Measurements from ENCODE around the gene RSBN1.
"Not testable (repeated sequence)": the region's sequence is repeated elsewhere in the genome, so short reads cannot be mapped to it uniquely, and the experiment has no call there.

Gene RSBN1

DNA sequence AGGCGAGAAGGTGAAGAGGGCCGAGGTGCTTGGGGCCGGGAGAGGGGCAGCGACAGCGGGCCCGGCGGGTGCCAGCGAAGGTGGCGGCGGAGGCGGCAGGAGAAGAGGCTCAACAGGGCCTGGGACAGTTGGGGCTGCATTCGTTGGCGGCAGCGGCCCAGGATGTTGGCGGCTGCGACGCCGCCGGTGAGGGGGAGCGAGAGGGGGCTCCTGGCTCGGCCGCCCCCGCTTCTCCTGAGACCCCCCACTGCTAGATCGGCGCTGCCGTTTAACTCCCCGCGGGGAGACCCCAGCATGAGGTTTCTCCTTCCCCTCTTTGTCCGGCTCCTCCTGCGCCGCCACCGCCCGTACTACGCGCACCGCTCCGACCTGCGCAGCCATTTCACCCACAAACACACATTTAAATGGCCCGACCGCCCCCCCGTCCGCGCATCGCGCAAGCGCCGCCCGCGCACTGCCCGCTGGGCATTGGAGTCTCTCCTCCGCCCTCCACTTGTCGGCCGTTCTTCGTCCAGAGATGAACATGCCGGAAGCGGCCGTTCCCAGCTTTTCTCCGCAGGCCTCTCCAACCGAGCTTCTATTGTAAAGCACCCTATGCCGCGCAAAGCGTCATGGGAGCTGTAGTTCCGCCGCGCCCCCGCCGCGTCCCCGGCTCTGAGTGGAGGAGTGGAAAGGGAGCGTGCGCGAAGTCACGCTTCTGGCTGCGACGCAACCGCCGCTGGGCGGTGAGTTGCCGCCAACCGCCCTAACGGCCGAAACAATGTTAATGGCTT, at the start of gene RSBN1:
Gene RSBN1, minus strand, starts transcription at position 589 of the 773 bp plus-strand sequence. Its CDS starts 64 bp downstream, at position 525.
- peak; percentile 92 to 97 for DNase-seq (ENCODE audit: low read depth in 1 of 2, low spot score in 1 of 2)

GRCh38 chr1:113861641-113862040, 49.4 kb upstream of the RSBN1 start:
- DNase-seq (ENCODE audit: low read depth in 1 of 2, low spot score in 1 of 2) = no peak

DNA sequence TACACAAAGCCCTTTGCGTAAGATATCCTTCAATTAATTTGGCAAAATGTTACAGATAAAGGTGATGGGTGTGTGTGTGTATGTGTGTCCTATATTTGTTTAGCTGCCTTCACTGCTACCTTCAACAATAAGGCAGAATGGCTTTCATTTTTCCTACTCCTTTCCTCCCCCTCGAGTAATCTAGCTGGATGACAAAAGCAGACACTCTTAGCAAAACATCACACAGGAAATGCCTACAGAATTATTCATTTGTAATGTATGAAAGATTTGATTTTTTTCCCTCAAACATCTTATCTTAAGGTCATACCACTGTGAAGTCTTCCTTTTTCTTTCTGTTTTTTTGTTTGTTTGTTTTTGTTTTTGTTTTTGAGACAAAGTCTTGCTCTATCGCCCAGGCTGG, 48.6 kb upstream of the RSBN1 start:
- no peak for DNase-seq (ENCODE audit: low read depth in 1 of 2, low spot score in 1 of 2)

- DNase-seq (ENCODE audit: low read depth in 1 of 2, low spot score in 1 of 2) = no peak
These were observed 47.4 kb upstream of the RSBN1 start for GRCh38 chr1:113859478-113860175.

- DNase-seq (ENCODE audit: low read depth in 1 of 2, low spot score in 1 of 2) = no peak
These were observed 46.7 kb upstream of the RSBN1 start for GRCh38 chr1:113858982-113859381.

DNA sequence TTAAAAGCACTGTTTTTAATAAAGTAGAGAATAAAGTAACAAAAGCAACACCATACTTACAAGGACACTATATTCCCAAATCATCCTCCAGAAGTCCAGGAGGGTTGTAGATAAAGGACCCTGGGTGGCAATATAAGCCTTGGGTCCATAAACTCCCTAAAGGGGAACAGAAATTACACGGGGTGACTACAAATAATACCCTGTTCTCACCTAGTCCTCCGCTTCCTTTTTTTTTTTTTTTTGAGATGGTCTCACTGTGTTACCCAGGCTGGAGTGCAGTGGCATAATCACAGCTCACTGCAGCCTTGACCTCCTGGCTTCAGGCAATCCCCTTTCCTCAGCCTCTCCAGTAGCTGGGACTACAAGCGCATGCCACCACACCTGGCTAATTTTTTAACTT, 46.1 kb upstream of the RSBN1 start:
- no peak for DNase-seq (ENCODE audit: low read depth in 1 of 2, low spot score in 1 of 2)

- DNase-seq (ENCODE audit: low read depth in 1 of 2, low spot score in 1 of 2) = no peak
These were observed 45.5 kb upstream of the RSBN1 start for GRCh38 chr1:113857776-113858175.

- DNase-seq (ENCODE audit: low read depth in 1 of 2, low spot score in 1 of 2) = no peak
These were observed 44.1 kb upstream of the RSBN1 start for GRCh38 chr1:113856401-113856790.

- DNase-seq (ENCODE audit: low read depth in 1 of 2, low spot score in 1 of 2) = no peak
These were observed 43.5 kb upstream of the RSBN1 start for GRCh38 chr1:113855630-113856400.

GRCh38 chr1:113854234-113854633, 42.0 kb upstream of the RSBN1 start:
- DNase-seq (ENCODE audit: low read depth in 1 of 2, low spot score in 1 of 2) = no peak

DNA sequence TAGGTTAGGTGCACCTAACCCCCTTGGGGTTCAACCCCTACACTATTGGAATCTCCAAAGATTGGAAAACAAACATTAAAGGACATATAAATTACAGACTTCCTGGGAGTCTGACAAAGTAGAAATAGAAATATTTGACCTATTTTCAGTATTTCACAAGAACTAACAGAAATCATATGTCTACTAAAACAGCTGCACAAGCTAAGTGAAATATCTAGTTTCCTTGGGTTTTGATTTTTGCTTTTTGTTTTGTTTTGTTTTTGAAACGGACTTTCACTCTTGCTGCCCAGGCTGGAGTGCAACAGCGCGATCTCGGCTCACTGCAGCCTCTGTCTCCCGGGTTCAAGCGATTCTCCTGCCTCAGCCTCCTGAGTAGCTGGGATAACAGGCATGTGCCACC, 40.4 kb upstream of the RSBN1 start:
- not testable (repeated sequence) for DNase-seq (ENCODE audit: low read depth in 1 of 2, low spot score in 1 of 2)

GRCh38 chr1:113850127-113850796, 38.0 kb upstream of the RSBN1 start:
- no peak for DNase-seq (ENCODE audit: low read depth in 1 of 2, low spot score in 1 of 2)

DNA sequence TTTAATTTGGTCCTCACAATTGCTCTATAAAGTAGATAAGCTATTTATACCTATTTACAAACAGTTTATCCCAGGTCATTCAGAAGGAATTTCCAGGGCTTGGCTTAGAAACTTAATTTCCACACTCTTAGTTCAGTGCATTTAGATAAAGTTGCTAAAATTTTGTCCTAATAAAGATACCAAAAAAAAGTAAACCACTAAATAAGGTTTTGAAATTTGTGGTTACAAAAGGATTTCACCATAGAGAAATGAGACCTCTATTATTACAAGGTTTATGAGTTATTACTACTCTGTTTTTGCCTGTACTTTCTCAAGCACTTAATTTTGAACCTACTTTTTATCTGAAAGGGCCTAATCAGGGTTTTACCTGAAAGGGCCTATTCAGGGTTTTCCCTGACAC, 36.8 kb upstream of the RSBN1 start:
- no peak for DNase-seq (ENCODE audit: low read depth in 1 of 2, low spot score in 1 of 2)

- DNase-seq (ENCODE audit: low read depth in 1 of 2, low spot score in 1 of 2) = no peak
These were observed 34.2 kb upstream of the RSBN1 start for GRCh38 chr1:113846391-113847035.

GRCh38 chr1:113836534-113836933, 24.3 kb upstream of the RSBN1 start:
- DNase-seq (ENCODE audit: low read depth in 1 of 2, low spot score in 1 of 2) = no peak

DNA sequence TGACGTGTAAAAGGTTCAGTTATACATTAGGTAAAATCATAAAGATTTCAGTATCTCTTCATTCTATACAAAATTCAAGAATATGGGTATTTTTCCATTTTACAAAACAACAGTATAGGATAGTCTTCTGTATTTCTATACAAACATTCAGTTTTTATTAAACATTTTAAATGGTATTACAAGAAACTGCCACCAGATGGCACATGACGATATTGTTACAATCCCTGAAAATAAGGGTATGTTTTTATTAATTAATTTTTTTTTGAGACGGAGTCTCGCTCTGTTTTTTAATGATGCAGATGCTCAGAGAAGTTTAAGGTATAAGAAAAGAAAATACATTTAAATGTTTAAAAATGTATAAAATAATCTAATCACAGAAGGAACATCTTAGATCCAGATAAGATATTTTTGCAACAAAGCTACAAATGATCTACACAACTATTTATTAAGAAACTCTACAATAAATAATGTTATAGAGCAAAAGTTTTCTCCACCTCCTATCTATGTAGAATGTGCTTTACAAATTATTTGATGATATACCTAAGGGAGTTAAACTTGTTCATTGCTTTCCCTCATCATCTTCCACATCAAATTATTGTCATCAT, 23.5 kb upstream of the RSBN1 start:
- no peak for DNase-seq (ENCODE audit: low read depth in 1 of 2, low spot score in 1 of 2)

- no peak for DNase-seq (ENCODE audit: low read depth in 1 of 2, low spot score in 1 of 2)
These were observed 22.4 kb upstream of the RSBN1 start for GRCh38 chr1:113834716-113835115.

GRCh38 chr1:113830039-113830438, 17.8 kb upstream of the RSBN1 start:
- DNase-seq (ENCODE audit: low read depth in 1 of 2, low spot score in 1 of 2) = no peak

GRCh38 chr1:113821916-113822315, 9.6 kb upstream of the RSBN1 start:
- no peak for DNase-seq (ENCODE audit: low read depth in 1 of 2, low spot score in 1 of 2)

DNA sequence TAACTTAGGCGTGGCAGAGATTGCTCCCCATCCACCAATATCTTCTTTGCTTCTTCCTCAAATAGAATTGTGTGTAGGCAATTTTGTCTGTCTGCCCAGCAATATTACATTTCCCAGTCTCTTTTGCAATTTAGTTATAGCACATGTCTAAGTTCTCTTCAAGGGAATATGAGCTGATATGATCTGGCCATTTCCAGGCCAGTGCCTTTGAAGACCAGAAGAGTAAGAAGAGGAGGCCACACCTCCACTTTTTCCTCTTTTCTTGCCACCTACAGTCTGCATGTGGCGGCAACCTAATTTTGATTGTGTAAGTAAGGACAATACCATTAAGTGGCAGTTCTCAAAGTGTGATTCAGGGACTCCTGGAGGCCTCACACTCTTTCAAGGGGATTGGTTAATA, 6.3 kb upstream of the RSBN1 start:
- DNase-seq (ENCODE audit: low read depth in 1 of 2, low spot score in 1 of 2) = no peak

Measured in stimulated activated CD4-positive, alpha-beta T cell treated with anti-CD3 and anti-CD28 coated beads, Interleukin-15, amount 100 ng/mL, for 1 hour (primary cell).